Activated CD4-positive, CD25-positive, alpha-beta regulatory T cell treated with anti-CD3 and anti-CD28 coated beads, Interleukin-2, amount 50 U/mL, for 16 hours (primary cell): ENCODE measurements around the gene ANKMY1.

Experiments
- DNase-seq: peaks from one replicate; pipeline ENCODE4 v3.0.0-alpha.2; 2020; ENCODE audit warnings: low read depth, low spot score

Gene ANKMY1, protein sequence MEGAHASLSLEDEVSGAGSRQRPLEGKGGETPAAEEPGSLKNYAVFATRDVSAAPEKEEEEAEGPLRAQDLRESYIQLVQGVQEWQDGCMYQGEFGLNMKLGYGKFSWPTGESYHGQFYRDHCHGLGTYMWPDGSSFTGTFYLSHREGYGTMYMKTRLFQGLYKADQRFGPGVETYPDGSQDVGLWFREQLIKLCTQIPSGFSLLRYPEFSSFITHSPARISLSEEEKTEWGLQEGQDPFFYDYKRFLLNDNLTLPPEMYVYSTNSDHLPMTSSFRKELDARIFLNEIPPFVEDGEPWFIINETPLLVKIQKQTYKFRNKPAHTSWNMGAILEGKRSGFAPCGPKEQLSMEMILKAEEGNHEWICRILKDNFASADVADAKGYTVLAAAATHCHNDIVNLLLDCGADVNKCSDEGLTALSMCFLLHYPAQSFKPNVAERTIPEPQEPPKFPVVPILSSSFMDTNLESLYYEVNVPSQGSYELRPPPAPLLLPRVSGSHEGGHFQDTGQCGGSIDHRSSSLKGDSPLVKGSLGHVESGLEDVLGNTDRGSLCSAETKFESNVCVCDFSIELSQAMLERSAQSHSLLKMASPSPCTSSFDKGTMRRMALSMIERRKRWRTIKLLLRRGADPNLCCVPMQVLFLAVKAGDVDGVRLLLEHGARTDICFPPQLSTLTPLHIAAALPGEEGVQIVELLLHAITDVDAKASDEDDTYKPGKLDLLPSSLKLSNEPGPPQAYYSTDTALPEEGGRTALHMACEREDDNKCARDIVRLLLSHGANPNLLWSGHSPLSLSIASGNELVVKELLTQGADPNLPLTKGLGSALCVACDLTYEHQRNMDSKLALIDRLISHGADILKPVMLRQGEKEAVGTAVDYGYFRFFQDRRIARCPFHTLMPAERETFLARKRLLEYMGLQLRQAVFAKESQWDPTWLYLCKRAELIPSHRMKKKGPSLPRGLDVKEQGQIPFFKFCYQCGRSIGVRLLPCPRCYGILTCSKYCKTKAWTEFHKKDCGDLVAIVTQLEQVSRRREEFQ

DNA sequence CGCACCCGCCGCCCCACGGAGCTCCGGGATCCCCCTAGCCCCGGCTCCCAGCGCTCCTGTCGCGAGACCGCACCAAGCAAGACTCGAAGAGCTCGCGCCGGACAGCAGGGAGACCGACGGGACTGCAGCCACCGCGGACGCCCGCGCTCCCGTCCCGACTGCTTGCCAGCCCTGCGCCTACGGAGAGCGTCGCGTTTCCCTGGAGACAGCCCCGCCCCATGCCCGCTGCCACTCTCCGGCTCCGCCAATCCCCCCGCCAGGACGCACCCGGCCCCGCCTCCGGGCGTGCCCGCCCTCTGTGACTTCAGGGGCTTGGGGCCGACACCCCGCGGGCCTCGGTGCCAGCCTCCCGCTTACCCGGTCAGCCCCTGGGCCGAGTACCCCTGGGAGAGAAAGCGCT lies at the start of gene ANKMY1:
Gene ANKMY1 (minus strand): TSS at position 181 of the 400 bp plus-strand sequence. CDS start 653 bp downstream, outside the sequence.
- no peak for DNase-seq

DNA sequence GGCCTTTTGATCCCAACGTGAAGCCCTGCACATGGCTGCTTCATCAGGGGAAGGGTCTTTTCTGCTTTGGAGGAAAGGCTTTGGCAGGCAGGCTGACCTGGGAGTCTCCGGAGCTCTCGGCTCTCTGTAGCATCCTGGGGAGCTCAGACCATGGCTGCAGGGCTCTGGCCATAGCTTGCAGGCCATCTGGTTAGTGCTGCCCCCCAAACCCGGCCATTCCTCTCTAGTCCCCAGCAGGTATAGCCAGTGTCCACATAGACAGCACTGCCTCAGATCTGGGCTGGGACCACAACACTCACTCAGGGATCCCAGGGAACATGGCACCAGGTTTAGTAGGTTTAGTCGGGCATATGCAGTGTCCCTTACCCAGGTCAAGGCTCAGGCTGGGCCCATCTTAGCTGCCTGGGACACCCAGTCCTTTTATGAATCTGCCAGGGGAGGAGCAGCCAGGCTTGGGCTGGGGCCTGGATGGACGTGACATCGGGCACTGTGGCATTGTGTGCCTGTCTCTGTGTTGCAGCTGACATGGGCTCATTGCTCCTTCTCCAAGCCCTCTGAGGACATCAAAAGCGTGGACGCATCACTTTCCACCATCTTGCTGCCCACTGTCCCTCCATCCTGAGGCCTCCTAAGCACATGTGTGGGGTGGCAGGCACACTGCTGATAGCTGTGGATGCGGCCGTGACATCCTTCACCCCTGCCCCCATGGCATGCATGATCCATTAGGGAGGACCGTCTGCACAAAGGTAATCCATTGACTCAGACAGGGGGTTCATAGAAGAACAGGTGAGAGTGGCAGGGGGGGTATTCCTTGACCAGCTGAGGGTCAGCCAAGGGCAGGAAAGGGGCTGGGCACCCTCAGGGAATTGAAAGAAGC lies 48.3 kb upstream of the ANKMY1 start:
- no peak for DNase-seq

DNA sequence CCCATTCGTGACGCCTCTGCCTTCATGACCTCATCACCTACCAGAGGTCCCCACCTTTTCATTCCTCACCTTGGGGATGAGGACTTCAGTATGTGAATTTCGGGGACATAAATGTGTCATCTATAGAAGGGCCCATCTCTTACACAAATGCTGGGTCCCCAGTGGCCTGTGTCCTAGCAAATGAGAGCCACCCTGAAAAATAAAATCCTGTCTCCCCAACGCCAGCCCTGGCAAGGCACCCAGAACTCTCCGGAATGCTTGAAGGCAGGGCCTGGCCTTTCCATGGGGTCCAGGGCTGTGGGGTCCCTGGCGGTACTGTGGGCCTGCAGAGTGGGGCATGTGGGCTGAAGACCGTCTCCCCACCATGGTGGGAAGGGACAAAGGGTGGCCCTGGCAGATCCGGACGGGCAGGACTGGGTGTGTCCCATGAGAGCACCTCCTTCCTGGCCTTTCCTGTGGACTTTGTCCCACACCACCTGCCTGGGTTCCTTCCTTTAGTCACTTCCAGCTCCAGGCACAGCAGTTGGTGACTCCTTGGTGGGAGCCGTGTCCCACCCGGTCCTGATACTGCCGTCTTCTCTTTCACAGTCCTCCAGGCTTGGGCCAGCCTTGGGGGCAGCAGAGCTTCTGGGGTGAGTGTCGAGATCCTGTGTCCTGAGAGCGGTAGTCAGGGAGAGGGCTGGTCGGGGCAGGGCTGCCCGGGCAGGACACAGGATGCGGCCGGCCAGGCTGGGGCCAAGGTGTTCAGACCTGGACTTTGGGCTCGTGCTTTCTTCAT lies 47.3 kb upstream of the ANKMY1 start:
- no peak for DNase-seq

DNA sequence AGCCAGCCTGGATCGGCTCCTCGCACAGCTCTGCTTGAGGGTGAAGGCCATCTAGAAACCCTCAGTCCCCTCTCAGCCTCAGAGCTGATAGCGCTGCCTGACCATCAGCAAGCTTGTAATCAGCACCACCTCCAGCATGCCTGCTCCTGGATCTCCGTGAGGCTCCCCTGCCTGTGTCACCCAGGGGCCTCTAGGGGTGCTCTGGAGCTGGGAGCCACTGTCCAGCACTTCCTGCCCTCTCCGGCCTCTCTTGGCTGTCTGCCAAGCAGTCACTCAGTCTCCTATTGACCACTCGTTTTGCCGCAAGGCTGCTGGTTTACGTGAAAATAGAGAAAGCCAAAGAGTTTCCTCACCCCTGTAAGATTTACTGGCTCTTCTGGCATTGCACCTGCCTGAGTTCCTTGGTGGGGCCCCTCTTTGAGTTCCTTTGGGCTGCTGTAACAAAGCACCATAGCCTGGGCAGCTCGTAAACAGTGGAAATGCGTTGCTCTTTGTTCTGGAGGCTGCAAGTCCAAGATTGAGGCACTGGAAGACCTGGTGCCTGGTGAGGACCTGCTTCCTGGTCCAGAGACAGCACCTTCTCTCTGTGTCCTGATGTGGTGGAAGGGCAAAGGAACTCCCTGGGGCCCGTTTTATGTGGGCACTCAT lies 46.6 kb upstream of the ANKMY1 start:
- no peak for DNase-seq

DNA sequence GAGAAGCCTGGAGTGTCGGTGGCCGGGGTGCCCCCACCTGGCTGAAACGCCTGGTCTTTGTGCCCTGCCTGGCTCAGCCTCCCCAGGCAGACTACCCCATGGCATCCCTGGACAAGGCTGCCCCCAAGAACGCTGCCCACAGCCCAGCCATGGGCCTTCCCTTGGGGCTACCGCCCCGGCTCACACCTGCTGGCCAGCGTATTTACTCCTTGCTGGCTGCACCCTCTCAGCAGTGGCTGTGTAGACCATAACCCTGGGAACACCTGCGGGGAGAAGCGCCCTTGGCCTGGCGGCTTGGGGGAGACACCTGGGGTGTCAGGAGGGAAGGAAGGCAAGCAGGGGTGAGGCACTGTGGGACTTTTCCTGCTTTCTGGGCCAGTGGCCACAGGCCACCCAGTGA lies 46.1 kb upstream of the ANKMY1 start:
- DNase-seq, result no peak

DNA sequence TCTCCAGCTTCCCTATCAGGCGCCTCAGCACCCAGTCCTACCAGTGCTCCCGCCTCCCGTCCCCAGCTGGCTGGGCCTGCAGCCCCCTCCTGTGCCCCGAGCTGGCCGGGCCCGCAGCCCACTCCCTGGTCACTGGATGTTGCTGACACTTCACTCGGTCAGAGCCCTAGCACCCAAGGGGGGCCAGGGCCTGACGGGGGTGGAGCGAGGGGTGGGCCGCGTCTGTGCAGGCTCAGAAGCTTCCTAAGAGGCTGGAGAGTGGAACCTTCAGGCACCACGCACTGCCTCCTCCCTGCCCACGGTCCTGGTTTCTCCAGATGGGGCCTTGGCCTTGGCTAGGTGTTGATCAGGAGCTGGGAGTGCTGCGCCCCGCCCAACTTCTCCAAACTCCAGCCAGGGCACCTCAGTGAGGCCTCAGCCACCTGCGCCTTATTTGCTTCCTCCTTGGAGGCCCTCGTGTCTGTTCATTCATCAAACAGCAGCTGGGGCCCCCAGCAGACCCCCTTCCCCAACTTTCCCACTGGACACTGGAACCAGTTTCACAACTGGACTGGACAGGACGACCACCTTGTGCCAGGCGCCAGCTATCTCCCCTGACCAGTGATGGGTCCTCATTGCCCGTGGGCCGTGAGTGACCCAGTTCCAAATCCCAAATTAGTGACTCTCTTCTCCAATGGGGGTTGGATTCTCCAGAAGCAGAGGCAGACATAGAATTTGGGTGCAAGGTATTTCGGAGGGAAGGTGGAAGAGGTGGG lies 45.5 kb upstream of the ANKMY1 start:
- DNase-seq, result no peak

DNA sequence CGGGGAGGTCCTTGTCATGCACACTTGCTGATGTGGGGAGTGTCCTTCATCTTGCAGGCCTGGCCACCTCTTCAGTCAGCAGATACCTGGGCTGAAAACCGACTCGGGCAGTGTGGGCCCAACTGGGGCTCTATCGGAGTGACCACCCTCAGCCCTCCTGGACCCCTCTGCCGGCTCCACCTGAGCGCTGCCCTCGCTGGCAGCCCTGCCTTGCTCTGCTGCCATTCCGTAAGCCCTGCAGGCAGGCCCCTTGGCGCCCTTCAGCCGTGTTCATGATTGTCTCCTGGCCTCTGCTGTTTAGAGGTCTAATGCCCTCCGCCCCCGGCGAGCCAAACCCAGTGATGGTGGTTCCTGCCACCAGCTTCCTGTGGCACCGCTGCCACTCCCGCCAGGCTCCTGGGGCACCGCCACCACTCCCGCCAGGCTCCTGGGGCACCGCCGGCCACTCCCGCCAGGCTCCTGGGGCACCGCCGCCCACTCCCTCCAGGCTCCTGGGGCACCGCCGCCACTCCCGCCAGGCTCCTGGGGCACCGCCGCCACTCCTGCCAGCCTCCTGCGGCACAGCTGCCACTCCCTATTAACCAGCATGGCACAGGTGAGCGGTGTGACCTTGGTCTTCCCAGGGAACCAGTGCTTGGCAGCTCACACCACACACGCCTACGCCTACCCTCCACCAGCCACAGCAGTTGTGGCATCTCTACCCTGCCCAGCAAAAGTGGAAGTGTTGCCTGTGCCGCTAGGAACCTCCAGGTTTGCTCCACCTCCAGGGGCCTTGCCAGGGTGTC lies 44.7 kb upstream of the ANKMY1 start:
- no peak for DNase-seq

DNA sequence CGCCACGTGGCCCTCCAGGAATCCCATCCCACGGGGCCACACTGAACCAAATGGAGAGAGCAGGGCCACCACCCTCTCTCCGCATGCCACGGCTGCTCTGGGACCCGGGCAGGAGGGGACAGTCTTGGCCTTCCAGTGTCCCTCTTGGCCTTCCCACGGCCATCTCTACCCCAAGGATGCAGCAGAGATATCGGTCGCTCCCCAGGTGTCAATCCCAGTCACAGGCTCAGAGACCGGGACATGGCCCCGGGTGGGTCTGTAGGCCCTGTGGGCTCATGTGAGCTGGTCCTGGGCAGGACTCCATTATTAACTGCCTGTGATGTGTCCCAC lies 44.0 kb upstream of the ANKMY1 start:
- no peak for DNase-seq

DNA sequence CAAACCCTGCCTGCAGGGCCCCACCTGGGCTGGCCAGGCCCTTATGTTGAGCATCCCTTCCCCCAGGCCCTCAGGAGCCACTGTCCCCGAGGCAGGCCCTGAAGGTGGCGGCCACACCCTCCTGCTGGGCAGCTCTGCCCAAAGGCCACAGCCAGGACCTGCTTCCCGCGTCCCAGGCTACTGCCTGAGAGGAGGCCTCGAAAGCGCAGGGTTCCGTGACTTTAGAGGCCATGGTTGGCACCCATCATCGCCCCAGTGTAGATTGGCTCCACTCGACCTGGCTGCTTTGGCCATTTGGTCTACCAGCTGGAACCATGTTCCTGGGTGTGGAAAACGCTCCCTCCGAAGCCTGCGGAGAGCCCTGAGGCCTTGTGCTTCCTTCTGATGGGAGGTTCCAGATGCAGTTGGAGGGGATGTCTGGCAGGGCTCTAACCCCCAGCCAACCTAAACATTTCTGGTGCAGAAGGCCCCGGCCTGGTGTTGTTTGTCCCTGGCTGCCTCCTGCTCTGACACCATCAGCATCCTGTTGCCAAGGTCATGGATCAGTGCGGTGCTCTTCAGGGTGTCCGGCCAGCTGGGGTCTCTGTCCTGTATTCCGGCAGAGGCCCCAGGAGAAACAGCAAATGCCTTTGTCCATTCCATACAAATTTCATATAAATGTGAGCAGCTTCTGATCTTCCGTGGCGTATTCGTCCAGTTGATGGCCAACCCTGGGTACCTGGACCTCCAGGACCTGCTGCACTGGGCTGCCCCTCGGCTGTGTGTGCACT lies 43.5 kb upstream of the ANKMY1 start:
- no peak for DNase-seq

DNA sequence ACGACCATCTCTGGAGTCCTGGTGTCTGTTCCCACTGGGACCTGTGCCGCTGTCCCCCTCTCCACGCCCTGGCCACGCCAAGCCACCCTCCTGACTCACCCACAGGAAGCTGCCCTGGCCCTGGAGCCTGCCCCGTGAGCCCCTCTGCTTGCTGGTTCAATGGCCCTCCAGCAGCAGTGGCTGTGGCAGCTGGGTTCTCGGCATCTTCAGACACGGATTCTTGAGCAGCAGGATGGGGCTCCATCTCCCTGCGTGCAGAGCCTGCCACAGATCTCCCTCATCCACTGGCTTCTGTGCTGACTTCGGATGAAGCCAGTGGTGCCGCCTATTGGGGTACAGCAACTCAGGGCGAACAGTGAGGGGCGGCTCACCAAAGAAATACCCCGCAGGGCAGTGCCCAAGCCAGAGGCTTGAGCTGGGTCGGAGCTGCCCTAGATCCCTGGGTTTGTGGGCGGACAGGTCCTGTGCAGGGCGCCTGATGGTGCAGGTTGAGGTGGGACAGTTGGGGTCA lies 42.7 kb upstream of the ANKMY1 start:
- DNase-seq, result no peak

DNA sequence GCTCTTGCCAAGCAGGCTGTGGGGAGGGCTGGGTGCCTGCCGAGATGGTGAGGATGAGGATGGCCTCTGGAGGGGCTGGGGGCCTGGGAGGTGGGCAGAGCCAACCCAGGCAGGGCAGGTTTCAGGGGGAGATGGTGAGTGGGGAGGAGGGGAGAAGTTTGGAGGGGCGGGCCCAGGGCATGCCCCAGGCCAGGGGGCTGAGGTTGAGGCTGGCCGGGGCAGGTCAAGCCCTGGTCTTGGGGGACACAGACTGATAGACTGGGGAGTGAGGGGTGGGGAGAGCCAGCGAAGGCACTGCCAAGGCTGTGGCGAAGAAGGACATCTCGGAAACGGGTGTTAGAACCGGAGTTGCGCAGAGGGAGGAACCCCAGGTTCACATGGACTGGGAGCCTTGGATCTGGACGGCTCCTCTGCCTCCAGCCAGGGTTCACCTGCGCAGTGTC lies 41.4 kb upstream of the ANKMY1 start:
- no peak for DNase-seq

DNA sequence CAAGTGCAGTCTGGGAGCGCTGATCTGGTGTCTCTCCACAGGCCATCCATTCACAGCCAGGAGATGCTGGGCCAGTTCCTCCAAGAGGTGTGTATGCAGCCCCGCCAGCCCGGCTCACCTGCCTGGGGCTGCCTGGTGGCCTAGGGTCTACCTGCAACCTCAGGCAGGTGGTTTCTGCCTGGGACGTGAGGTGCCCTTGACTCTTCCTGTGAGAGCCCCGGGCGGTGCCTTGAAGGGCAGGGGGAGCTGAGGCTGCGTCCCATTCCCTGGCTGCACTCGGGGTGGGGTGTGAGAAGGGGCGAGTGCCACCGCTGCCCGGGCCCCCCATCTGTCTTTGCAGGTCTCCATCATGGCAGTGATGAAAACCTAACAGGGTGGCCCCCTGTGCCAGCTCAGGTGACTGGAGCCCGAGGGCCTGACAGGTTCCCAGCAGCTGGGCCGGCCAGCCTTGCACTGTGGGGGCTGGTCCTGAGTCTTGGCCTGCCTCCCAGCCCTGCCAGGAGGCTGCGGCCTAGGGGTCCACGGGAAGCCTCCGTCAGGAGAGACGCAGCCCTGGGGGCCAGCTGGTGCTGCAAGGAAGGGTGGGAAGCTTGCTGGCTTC lies 40.6 kb upstream of the ANKMY1 start:
- DNase-seq, result no peak

DNA sequence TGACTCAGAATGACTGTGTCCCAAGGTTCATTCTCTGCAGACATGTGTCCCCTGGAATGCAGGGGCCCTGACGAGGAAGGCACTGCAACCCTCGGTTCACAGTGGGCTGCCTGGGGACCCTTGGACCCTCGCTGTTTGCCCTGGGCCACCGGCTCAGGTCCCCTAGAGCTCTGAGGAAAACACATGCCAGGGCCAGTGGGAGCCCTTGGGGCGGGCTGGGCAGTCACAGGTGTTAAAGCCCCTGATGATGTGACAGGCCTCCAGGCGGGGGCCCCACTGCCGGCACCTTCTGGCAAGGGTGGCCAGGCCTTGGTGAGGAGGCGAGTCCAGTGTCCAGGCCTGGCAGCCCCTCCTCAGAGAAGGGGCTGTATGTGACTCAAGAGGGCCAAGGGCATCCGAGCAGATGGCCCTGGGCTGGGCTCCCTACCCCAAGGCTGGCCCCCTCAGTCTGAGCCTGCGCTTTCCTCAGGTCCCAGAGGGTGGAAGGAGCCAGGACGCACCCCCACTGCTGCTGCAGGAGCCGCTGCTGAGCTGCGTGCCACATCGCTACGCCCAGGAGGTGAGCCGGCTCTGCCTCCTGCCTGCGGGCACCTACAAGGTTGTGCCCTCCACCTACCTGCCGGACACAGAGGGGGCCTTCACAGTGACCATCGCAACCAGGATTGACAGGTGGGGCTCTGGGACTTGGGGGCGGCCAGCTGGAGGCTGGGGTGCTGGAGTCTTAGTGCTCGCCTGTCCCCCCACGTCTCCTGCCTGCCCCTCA lies 39.8 kb upstream of the ANKMY1 start:
- no peak for DNase-seq

DNA sequence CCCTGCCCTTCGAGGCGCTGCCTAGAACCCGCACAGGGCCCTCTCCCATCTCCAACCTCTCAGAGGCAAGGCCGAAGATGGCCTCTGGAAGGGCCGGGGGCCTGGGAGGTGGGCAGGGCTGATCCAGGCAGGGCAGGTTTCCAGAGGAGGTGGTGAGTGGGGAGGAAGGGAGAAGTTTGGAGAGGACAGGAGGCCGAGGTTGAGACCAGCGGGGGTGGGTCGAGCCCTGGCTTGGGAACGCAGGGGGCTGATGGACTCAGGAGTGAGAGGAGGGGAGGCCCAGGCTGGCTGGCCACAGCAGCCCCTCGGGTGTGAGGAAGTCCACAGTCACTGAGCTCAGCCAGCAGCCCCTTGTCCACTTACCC lies 39.2 kb upstream of the ANKMY1 start:
- DNase-seq, result no peak

DNA sequence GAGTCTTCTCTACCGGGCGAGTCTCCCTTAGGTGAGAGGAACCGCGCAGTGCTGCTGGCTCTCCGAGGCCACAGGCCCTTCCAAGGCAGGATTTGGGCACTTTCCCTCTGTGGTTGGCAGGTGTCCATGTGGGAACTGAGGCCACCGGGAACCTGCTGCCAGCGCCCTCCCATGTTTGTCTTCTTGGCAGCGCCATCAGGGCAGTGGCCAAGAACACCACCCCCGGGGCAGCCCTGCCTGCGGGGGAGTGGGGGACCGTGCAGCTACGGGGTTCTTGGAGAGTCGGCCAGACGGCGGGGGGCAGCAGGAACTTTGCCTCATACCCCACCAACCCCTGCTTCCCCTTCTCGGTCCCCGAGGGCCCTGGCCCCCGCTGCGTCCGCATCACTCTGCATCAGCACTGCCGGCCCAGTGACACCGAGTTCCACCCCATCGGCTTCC lies 38.7 kb upstream of the ANKMY1 start:
- DNase-seq, result no peak

DNA sequence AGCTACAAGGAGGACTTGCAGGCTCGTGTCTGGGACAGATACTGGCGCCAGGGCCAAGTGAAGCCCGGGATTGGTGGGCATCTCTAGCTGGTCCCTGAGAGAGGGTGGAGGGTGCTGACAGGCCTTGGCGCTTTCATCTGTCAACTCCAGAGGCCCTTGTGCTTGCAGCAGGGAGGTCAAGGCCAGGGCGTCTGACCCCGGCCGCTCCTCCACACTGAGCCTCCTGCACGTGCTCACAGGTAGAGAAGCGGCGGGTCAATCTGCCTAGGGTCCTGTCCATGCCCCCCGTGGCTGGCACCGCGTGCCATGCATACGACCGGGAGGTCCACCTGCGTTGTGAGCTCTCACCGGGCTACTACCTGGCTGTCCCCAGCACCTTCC lies 38.3 kb upstream of the ANKMY1 start:
- DNase-seq, result no peak
